ENCODE results near the gene PARP16.

The PARP16 gene

DNA sequence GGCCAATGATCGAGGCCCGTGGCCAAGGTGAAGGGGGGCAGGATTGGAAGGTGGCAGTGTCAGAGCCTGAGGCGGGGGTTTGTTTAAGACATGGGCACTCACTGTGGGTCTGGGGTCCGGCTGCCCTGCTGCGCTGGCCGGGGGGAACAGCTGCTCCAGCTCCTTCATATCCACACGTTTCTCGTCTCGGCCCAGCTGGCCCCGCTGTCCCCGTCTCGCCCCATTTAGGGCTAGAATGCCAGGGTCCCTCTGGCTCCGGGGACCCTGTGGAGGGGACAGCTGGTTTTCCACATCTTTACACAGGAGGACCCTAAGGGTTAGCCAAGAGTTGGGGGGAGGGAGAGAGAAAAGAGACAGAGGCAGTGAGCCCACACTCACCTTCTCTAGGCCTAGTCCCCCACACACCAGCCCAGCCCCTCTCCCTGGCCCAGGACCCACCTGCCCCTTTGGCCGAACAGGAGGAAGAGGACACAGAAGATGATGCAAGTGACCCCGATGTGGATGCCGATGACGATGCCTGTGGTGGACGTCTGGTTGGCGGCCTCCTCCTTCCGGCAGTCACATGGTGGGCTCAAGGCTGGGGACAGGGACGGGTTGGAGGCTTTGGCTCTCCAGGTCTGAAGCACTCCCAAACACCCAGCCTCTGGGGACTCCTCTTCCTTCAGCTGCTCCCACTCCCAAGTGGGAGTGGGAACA is 42.8 kb upstream of the PARP16 start:
- H3K36me3 ChIP-seq (ENCODE audit: insufficient read depth, low read length): no peaks in the 10 kb centered on the region
- H3K4me3 ChIP-seq (ENCODE audit: low read depth, low read length, poor library complexity, severe bottlenecking): no peak overlapping the region
- H3K4me1 ChIP-seq (ENCODE audit: insufficient read depth, low read length, severe bottlenecking): no peaks in the 10 kb centered on the region
- no peaks in the 10 kb centered on the region for H3F3A ChIP-seq (ENCODE audit: insufficient read depth, low read length)
- TF ChIP-seq EZH2 (IDR thresholded peaks at IDR 0.05; ENCODE audit: borderline replicate concordance, low read length): no peak
- TF ChIP-seq, protein P1, sequence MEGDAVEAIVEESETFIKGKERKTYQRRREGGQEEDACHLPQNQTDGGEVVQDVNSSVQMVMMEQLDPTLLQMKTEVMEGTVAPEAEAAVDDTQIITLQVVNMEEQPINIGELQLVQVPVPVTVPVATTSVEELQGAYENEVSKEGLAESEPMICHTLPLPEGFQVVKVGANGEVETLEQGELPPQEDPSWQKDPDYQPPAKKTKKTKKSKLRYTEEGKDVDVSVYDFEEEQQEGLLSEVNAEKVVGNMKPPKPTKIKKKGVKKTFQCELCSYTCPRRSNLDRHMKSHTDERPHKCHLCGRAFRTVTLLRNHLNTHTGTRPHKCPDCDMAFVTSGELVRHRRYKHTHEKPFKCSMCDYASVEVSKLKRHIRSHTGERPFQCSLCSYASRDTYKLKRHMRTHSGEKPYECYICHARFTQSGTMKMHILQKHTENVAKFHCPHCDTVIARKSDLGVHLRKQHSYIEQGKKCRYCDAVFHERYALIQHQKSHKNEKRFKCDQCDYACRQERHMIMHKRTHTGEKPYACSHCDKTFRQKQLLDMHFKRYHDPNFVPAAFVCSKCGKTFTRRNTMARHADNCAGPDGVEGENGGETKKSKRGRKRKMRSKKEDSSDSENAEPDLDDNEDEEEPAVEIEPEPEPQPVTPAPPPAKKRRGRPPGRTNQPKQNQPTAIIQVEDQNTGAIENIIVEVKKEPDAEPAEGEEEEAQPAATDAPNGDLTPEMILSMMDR (IDR thresholded peaks at IDR 0.05; ENCODE audit: low read length): no peak
- H4K20me1 ChIP-seq (ENCODE audit: insufficient read depth, low read length): no peaks in the 10 kb centered on the region
- no peaks in the 10 kb centered on the region for H3K9me2 ChIP-seq (ENCODE audit: low read depth, low read length)
- H3K4me2 ChIP-seq (ENCODE audit: low read length): no peak overlapping the region
- H2AFZ ChIP-seq (ENCODE audit: low read length): no peak overlapping the region
- H3K27me3 ChIP-seq (ENCODE audit: insufficient read depth, low read length): peaks cover 15% of the 10 kb centered on the region; the same call in 1 of the 2 replicates
- H3K9me3 ChIP-seq (ENCODE audit: low read length): no peaks in the 10 kb centered on the region
- no peak overlapping the region for H3K27ac ChIP-seq (ENCODE audit: low read depth, low read length, poor library complexity, severe bottlenecking)
- no peak overlapping the region for H3K9ac ChIP-seq (ENCODE audit: low read length)
- no peaks in the 10 kb centered on the region for H3K79me2 ChIP-seq (ENCODE audit: insufficient read depth, low read length)

DNA sequence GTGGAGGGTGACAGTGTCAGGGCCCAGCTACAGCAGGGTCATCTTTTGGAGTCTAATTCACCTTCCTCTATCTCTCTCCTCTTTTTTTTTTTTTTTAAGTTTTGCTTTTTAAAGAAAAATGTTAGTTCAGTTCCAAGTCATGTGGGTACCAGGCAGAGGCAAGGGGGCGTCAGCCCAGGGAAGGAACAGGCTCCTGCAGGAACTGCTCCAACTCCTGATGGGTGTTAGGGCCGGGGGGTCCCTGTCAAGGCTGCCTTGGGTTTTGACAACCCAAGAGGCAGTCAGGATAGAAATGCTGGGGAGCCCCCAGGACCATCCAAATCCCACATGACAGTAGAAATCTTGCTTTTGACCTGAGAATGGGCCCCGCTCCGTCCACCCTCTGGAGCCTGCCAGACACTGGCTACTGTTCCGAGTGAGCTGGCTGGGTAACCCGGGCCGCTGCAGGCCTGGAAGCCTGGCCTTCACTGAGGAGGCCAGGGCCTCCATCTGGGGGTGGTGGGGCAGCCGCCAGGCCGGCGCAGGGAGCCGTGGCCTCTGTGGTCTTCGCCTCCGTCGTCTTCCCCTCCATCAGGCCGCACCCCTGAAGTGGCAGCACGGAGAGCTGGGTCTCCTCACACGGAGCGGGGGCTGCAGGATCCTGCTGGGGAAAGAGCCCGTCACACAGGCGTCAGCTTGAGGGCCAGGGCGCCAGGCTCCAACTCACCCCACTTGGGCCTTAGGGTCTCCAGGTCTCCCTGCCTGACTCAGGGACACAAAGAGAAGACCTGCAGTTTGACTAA is 42.0 kb upstream of the PARP16 start:
- Histone ChIP-seq H4K20me1 (ENCODE audit: insufficient read depth, low read length) (no peaks in the 10 kb centered on the region), H3K27ac (ENCODE audit: low read depth, low read length, poor library complexity, severe bottlenecking) (no peak overlapping the region), H3K36me3 (ENCODE audit: insufficient read depth, low read length) (no peaks in the 10 kb centered on the region), H3K4me2 (ENCODE audit: low read length) (no peak overlapping the region), H3K9me2 (ENCODE audit: low read depth, low read length) (no peaks in the 10 kb centered on the region), H3K9ac (ENCODE audit: low read length) (no peak overlapping the region), H3K27me3 (ENCODE audit: insufficient read depth, low read length) (peaks cover 13% of the 10 kb centered on the region; the same call in 1 of the 2 replicates), H3K4me3 (ENCODE audit: low read depth, low read length, poor library complexity, severe bottlenecking) (no peak overlapping the region), H2AFZ (ENCODE audit: low read length) (no peak overlapping the region), H3K4me1 (ENCODE audit: insufficient read depth, low read length, severe bottlenecking) (no peaks in the 10 kb centered on the region), H3K79me2 (ENCODE audit: insufficient read depth, low read length) (no peaks in the 10 kb centered on the region), H3F3A (ENCODE audit: insufficient read depth, low read length) (no peaks in the 10 kb centered on the region), H3K9me3 (ENCODE audit: low read length) (no peaks in the 10 kb centered on the region)
- TF ChIP-seq EZH2 (IDR thresholded peaks at IDR 0.05; ENCODE audit: borderline replicate concordance, low read length): no peak
- TF ChIP-seq, protein P1 (IDR thresholded peaks at IDR 0.05; ENCODE audit: low read length): no peak

DNA sequence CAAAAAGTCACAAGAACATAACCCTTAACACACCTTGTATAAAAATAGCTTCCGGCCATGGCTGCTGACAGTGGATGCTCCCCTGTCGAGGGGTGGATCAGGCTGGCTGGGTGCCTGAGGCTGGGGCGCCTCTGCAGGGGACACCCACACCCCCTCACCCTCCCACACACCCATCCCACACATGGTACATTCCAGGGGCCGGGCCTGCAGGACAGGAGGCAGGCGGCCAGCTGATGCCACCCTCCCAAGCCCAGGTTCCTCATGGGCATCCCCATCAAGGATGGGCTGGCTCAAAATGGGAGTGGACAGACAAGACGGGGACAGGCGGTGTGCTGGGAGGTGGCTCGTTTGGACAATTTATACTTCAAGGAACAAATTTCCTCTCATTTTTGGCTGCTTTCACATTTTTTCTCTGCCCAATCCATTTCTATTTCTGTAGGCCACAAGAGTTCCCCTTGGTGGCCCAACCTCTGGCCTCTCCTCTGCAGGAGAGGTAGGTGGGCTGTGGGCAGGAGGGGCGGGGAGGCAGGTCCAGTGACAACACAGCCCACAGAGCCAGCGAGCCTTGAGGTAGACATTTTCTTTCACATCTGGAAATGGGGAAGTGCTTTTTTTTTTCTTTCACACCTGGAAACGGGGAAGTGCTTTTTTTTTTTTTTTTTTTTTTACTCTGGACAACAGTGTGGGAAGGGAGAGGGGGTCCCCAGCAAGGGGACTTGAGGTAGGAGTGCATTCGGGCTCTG is 41.1 kb upstream of the PARP16 start:
- peaks cover 10% of the 10 kb centered on the region; the same call in 1 of the 2 replicates for H3K27me3 ChIP-seq (ENCODE audit: insufficient read depth, low read length)
- TF ChIP-seq, protein P1 (IDR thresholded peaks at IDR 0.05; ENCODE audit: low read length): no peak
- TF ChIP-seq EZH2 (IDR thresholded peaks at IDR 0.05; ENCODE audit: borderline replicate concordance, low read length): no peak
- no peaks in the 10 kb centered on the region for H3F3A ChIP-seq (ENCODE audit: insufficient read depth, low read length)

More for the DNA sequence above, 41.1 kb upstream of the PARP16 start:
- no peak overlapping the region for H3K4me3 ChIP-seq (ENCODE audit: low read depth, low read length, poor library complexity, severe bottlenecking)
- H3K4me1 ChIP-seq (ENCODE audit: insufficient read depth, low read length, severe bottlenecking): no peaks in the 10 kb centered on the region
- H3K79me2 ChIP-seq (ENCODE audit: insufficient read depth, low read length): no peaks in the 10 kb centered on the region
- no peak overlapping the region for H2AFZ ChIP-seq (ENCODE audit: low read length)
- H3K9ac ChIP-seq (ENCODE audit: low read length): no peak overlapping the region
- H3K27ac ChIP-seq (ENCODE audit: low read depth, low read length, poor library complexity, severe bottlenecking): no peak overlapping the region
- no peaks in the 10 kb centered on the region for H3K9me3 ChIP-seq (ENCODE audit: low read length)
- H4K20me1 ChIP-seq (ENCODE audit: insufficient read depth, low read length): no peaks in the 10 kb centered on the region
- H3K9me2 ChIP-seq (ENCODE audit: low read depth, low read length): no peaks in the 10 kb centered on the region
- H3K4me2 ChIP-seq (ENCODE audit: low read length): no peak overlapping the region
- H3K36me3 ChIP-seq (ENCODE audit: insufficient read depth, low read length): no peaks in the 10 kb centered on the region
